Caco-2 (cell line): ENCODE measurements around the gene SBF2. TPM values are rescaled to one million over a fixed set of nuclear protein-coding genes. Genes with fewer than 3 reads are reported as not detected.

Source experiments
- BruUV-seq: library from RNA; stranded (reverse); fragments of 400-500 nt; replicated peaks from 2 replicates; lab custom pipeline; 2021; lab: Mats Ljungman, UMichigan
- CTCF ChIA-PET: fragments of 300-600 bp; sonication (Branson Sonifier 250); formaldehyde crosslinking; loops from one replicate; lab custom pipeline; 2022; ENCODE audit warnings: antibody characterized with exemption; lab: Charles Lee
- POLR2A ChIA-PET: fragments of 300-600 bp; sonication (Branson Sonifier 250); formaldehyde crosslinking; loops from one replicate; lab custom pipeline; 2022; ENCODE audit warnings: antibody characterized with exemption; lab: Charles Lee
- DNase-seq, 2 experiments: peaks; one replicate each; pipeline versions ENCODE4 v3.0.0 to v3.0.0-alpha.2; 2020 to 2022
- H3K27me3 ChIP-seq: replicated peaks from 2 replicates; pipeline ENCODE4 v1.6.0; 2011; ENCODE audit warnings: low read length; ENCODE audit not compliant: control insufficient read depth, insufficient read depth
- H3K36me3 ChIP-seq: 2 replicates; pipeline ENCODE4 v1.5.1; 2011; ENCODE audit warnings: low read length; ENCODE audit not compliant: control insufficient read depth, insufficient read depth
- H3K4me1 ChIP-seq: fragments of 250-450 bp; sonication (Bioruptor Pico); 2 replicates; pipeline ENCODE4 v1.5.1; 2020; ENCODE audit warnings: mild to moderate bottlenecking
- H3K4me3 ChIP-seq: 2 replicates; pipeline ENCODE4 v1.5.1; 2011; ENCODE audit warnings: low read depth, mild to moderate bottlenecking, control low read depth, low read length
- H3K9me3 ChIP-seq: fragments of 250-450 bp; sonication (Bioruptor Pico); 2 replicates; pipeline ENCODE4 v1.5.1; 2020; ENCODE audit warnings: mild to moderate bottlenecking, moderate library complexity
- H3K27ac Mint-ChIP-seq: one replicate; pipeline ENCODE4 v1.8.0; 2022; ENCODE audit warnings: mixed read lengths; ENCODE audit not compliant: unreplicated experiment
- H3K27me3 Mint-ChIP-seq: one replicate; pipeline ENCODE4 v1.8.0; 2022; ENCODE audit warnings: mixed read lengths; ENCODE audit not compliant: insufficient read depth, unreplicated experiment
- H3K36me3 Mint-ChIP-seq: one replicate; pipeline ENCODE4 v1.8.0; 2022; ENCODE audit warnings: mild to moderate bottlenecking, mixed read lengths; ENCODE audit not compliant: insufficient read depth, unreplicated experiment
- H3K4me1 Mint-ChIP-seq: one replicate; pipeline ENCODE4 v1.8.0; 2022; ENCODE audit warnings: low read depth, mixed read lengths; ENCODE audit not compliant: unreplicated experiment
- H3K4me3 Mint-ChIP-seq: one replicate; pipeline ENCODE4 v1.8.0; 2022; ENCODE audit warnings: mild to moderate bottlenecking, moderate library complexity, mixed read lengths; ENCODE audit not compliant: unreplicated experiment
- H3K9me3 Mint-ChIP-seq: one replicate; pipeline ENCODE4 v1.8.0; 2022; ENCODE audit warnings: mixed read lengths; ENCODE audit not compliant: unreplicated experiment
- CTCF ChIP-seq, 2 experiments: fragments of 200-600 bp in 1 of 2; IDR thresholded peaks; 1 replicate in 1 of 2; 2 replicates in 1 of 2; pipeline versions ENCODE4 v1.5.1 to v1.8.0; 2011 to 2022; ENCODE audit warnings: antibody characterized with exemption in 1 of 2, control low read depth in 1 of 2, inconsistent platforms in 1 of 2, low read depth in 1 of 2, low read length in 1 of 2, mild to moderate bottlenecking in 1 of 2, moderate library complexity in 1 of 2; ENCODE audit not compliant: insufficient read depth in 1 of 2, severe bottlenecking in 1 of 2, unreplicated experiment in 1 of 2
- intact Hi-C: fragments of 100-400 bp; cut with micrococcal nuclease; formaldehyde crosslinking; loops from one replicate; pipeline ENCODE4 v1.10.0; 2022; ENCODE audit not compliant: unreplicated experiment
- total RNA-seq: library from RNA; stranded (reverse); gene quantifications from 2 replicates; pipeline ENCODE4 v1.2.3, GENCODE V29; 2022

Gene SBF2
- total RNA-seq, 1 experiment from 2014 or later: 72.2 TPM

- Mint-ChIP-seq H3K4me3 (no peak overlapping the region), H3K36me3 (peaks cover 7% of the 10 kb centered on the region), H3K9me3 (no peaks in the 10 kb centered on the region), H3K27me3 (no peaks in the 10 kb centered on the region), H3K27ac (no peak overlapping the region), H3K4me1 (peaks cover 35% of the 10 kb centered on the region)
- Histone ChIP-seq H3K4me3 (no peak overlapping the region), H3K27me3 (no peaks in the 10 kb centered on the region), H3K4me1 (peaks cover 28% of the 10 kb centered on the region), H3K36me3 (no peaks in the 10 kb centered on the region), H3K9me3 (no peaks in the 10 kb centered on the region)
- intact Hi-C loops: no loop called here
- no peak for DNase-seq
- POLR2A ChIA-PET: no interaction called here
- BruUV-seq: no TSS peak
- CTCF ChIA-PET: interaction anchor here (0.6 to 1.2 kb wide), 2 partner anchors 89 to 209 kb away, joined by 3 to 4 read pairs; no protein-coding TSS in a partner anchor
- TF ChIP-seq CTCF (IDR thresholded peaks at IDR 0.05; ENCODE audit: insufficient read depth in 1 of 2, low read depth in 1 of 2, low read length in 1 of 2, severe bottlenecking in 1 of 2, unreplicated experiment in 1 of 2): no peak
These were observed 530.7 kb downstream of the SBF2 start for GRCh38 chr11:9763301-9763700.

GRCh38 chr11:9762531-9762930 lies 531.5 kb downstream of the SBF2 start:
- H3K9me3 ChIP-seq: no peaks in the 10 kb centered on the region
- no TSS peak for BruUV-seq
- no peaks in the 10 kb centered on the region for H3K27me3 ChIP-seq
- ChIA-PET POLR2A (no interaction called here), CTCF (interaction anchor here (1.2 kb wide), 1 partner anchor 210 kb away, joined by 3 read pairs; no protein-coding TSS in a partner anchor)
- intact Hi-C loops: no loop called here
- H3K4me1 ChIP-seq: peaks cover 28% of the 10 kb centered on the region
- Mint-ChIP-seq H3K27me3 (no peaks in the 10 kb centered on the region), H3K4me3 (no peak overlapping the region), H3K27ac (no peak overlapping the region), H3K9me3 (no peaks in the 10 kb centered on the region), H3K36me3 (peaks cover 14% of the 10 kb centered on the region), H3K4me1 (peaks cover 35% of the 10 kb centered on the region)
- no peak for DNase-seq
- TF ChIP-seq CTCF (IDR thresholded peaks at IDR 0.05; ENCODE audit: insufficient read depth in 1 of 2, low read depth in 1 of 2, low read length in 1 of 2, severe bottlenecking in 1 of 2, unreplicated experiment in 1 of 2): no peak
- H3K4me3 ChIP-seq: no peak overlapping the region
- no peaks in the 10 kb centered on the region for H3K36me3 ChIP-seq

GRCh38 chr11:9761441-9761945 lies 532.5 kb downstream of the SBF2 start:
- Histone ChIP-seq H3K27me3 (no peaks in the 10 kb centered on the region), H3K4me1 (peaks cover 28% of the 10 kb centered on the region), H3K4me3 (no peak overlapping the region), H3K36me3 (no peaks in the 10 kb centered on the region), H3K9me3 (no peaks in the 10 kb centered on the region)
- Mint-ChIP-seq H3K27me3 (no peaks in the 10 kb centered on the region), H3K9me3 (no peaks in the 10 kb centered on the region), H3K27ac (peak overlapping the region; percentile 12), H3K4me3 (no peak overlapping the region), H3K4me1 (peaks cover 39% of the 10 kb centered on the region), H3K36me3 (peaks cover 20% of the 10 kb centered on the region)
- no TSS peak for BruUV-seq
- intact Hi-C loops: no loop called here
- DNase-seq: no peak
- TF ChIP-seq CTCF (IDR thresholded peaks at IDR 0.05; ENCODE audit: insufficient read depth in 1 of 2, low read depth in 1 of 2, low read length in 1 of 2, severe bottlenecking in 1 of 2, unreplicated experiment in 1 of 2): no peak
- ChIA-PET POLR2A (no interaction called here), CTCF (no interaction called here)
